NCI-H446 (cell line): ENCODE results near the gene RSPH1.

Experiments used
- DNase-seq, 2 experiments: peaks; one replicate each; lab custom pipeline; 2025; lab: John Stamatoyannopoulos, UW

The RSPH1 gene

DNA sequence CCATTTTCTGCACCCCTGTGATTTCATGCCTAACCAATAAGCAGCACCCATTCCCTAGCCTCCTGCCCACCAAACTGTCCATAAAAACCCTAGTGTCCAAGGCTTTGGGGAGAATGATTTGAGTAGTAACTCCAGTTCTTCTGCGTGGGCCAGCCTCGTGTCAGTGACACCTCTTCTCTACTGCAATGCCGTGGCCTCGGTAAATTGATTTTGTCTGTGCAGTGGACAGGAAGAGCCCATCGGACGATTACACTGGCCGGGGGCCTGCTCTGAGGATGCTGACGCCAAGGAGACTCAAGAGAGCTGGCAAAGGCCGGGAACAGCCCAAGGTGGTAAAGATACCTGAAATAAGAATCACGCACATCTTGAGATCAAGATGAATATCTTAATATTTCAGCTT, 29.3 kb downstream of the RSPH1 start:
- no peak for DNase-seq

- DNase-seq: no peak
These were observed 30.3 kb downstream of the RSPH1 start for GRCh38 chr21:42465803-42466127.

- no peak for DNase-seq
These were observed 30.8 kb downstream of the RSPH1 start for GRCh38 chr21:42465008-42465802.

- peak in 1 of 2 experiments; percentile 44 for DNase-seq
These were observed 32.0 kb downstream of the RSPH1 start for GRCh38 chr21:42463861-42464515.

DNA sequence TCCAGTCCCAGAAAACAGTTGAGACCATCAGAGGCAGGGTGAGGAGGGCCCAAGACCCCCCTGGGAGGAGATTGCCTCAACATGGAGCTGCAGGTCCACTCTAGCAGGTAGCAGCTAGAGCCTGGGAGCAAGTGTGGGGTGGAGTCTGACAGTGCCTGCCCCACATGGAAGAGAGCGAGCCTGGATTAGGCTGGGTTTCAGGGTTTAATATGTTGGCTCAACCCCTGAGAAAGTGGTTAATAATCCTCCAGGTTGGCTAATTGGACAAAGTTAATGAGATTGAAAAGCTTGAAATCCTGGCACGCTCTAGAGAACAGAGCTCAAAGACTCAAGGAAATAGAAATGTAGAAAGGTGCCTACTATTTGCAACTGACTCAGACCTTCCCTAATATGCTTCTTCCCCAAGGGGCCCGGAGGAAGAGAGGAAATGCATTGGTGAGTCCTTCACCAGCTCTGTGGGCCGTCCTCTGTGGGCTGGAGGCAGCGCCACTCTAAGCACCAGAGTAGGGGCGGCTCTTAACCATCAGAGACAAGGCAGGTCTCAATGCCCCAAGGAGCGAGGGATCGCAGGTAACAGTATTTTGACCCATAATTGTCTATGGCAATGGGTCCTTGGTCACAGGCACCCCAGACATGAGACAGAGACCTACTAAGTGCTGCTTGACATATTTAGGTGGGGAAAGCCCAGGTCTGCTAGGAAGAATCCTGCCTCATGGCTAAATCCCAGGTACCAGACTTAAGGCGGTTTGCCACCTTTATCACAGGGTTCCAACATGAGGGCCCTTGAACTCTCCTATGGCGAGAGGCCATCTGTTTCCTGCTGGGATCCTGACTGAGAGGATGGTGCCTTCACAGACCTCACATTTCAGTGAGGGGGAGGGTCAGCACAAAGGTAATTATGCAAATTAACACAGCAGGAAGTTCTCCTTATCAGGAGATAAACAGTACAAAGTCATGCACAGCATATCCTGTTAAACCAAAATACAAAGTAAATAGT, 33.8 kb downstream of the RSPH1 start:
- DNase-seq: no peak

DNA sequence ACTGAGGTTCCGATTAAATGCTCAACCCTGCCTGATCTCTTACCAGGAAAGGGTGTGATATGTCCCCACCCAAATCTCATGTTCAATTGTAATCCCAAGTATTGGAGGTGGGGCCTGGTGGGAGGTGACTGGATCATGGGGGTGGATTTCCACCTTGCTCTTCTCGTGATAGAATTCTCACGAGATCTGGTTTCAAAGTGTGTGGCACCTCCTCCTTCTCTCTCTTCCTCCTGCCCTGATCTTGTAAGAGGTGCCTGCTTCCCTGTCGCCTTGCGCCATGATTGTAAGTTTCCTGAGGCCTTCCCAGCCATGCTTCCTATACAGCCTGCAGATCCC, 34.9 kb downstream of the RSPH1 start:
- DNase-seq: no peak

- no peak for DNase-seq
These were observed 35.4 kb downstream of the RSPH1 start for GRCh38 chr21:42460391-42461184.

GRCh38 chr21:42459546-42460215, 36.3 kb downstream of the RSPH1 start:
- DNase-seq: no peak

- DNase-seq: no peak
These were observed 37.0 kb downstream of the RSPH1 start for GRCh38 chr21:42459082-42459460.

DNA sequence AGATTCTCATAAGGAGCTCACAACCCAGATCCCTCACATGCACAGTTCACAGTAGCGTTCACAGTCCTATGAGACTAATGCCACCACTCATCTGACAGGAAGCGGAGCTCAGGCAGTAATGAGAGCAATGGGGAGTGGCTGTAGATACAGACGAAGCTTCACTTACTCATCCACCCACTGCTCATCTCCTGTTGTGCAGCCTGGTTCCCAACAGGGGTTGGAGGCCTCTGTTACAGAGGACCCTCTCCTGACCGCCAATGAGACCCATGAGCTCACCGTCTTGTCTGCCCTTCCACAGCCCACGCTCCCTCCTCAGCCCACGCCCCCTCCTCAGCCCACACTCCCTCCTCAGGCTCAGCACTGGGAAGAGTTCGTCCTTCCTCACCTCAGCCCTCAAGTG, 39.6 kb downstream of the RSPH1 start:
- no peak for DNase-seq

DNA sequence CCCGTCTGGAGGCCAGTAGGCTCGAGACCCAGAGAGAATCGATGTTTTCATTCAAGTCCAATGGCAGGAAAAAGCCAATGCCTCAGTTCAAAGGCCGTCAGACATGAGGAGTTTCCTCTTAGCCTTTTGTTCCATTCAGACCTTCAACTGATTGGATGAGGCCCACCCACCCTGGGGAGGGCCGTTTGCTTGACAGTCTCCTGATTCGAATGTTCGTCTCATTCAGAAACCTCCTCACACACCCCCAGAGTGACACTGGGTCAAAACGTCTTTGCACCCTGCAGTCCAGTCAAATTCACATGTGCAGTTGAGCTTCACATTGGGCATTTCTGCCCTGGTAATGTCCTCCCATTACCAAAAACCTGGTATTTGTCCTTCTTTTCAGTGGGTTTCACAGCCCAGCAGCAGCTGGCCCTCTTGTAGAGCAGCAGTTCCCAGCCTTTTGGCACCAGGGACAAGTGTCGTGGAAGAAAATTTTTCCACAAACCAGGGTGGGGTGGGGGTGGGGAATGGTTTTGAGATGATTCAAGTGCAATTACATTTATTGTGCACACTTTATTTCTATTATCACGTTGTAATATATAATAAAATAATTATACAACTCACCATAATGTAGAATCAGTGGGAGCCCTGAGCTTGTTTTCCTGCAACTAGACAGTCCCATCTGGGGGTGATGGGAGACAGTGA, 40.1 kb downstream of the RSPH1 start:
- DNase-seq: no peak

DNA sequence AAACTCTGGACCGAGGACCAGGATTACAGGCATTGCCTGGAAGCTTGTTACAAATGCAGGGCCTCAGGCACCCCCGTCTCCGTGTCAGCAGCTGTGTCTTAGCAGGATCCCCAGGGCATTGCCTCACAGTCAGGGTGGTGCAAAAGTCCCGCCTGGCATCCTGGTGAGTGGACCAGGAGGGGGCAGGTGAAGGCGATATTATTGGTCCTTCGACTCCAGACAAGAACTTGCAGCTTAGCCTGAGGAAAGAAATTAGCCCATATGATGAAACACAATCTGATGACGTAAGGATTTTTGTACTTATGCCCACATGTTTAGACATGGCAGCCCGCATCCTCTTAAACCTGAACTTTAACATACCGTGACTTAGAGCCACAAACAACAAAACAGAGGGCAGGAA, 40.8 kb downstream of the RSPH1 start:
- no peak for DNase-seq

- no peak for DNase-seq
These were observed 41.2 kb downstream of the RSPH1 start for GRCh38 chr21:42454786-42455185.

- no peak for DNase-seq
These were observed 41.9 kb downstream of the RSPH1 start for GRCh38 chr21:42453986-42454570.

GRCh38 chr21:42453224-42453985, 42.6 kb downstream of the RSPH1 start:
- DNase-seq: no peak

- no peak for DNase-seq
These were observed 43.4 kb downstream of the RSPH1 start for GRCh38 chr21:42452401-42453223.

DNA sequence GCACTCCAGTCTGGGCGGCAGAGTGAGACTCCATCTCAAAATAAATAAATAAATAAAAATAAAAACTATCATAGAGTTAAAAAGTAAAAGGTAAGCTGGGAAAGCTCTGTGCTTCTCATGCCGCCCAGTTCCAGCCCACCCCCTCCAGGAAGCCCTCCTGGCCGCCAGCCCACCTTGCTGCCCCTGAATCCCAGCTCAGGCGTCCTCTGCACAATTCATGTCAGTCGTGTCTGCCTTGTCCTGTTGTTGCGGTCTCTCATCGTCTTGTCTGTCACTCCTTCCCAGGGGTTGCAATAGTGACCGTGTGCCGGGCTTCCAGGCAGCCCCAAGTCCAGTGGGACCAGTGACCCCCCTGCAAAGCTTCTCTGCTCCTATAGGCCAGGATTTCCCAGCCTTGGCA, 44.1 kb downstream of the RSPH1 start:
- no peak for DNase-seq

- no peak for DNase-seq
These were observed 47.3 kb downstream of the RSPH1 start for GRCh38 chr21:42448686-42449085.

DNA sequence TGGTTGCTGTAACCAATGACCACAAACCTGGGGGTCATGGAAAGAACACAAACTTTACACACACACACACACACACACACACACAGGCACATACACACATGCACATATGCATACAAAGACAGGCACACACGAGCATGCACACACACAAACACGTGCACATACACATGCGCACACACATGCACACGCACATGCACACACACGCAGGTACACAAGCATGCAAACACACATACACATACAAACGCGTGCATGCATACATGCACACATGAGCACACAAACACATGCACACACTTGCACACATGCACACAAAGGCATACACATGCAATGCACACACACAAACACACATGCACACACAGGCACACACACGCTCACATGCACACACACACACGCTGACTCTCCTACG, 48.3 kb downstream of the RSPH1 start:
- no peak for DNase-seq
